ENCODE measurements around the gene SUV39H1.

- TF ChIP-seq, protein P1, sequence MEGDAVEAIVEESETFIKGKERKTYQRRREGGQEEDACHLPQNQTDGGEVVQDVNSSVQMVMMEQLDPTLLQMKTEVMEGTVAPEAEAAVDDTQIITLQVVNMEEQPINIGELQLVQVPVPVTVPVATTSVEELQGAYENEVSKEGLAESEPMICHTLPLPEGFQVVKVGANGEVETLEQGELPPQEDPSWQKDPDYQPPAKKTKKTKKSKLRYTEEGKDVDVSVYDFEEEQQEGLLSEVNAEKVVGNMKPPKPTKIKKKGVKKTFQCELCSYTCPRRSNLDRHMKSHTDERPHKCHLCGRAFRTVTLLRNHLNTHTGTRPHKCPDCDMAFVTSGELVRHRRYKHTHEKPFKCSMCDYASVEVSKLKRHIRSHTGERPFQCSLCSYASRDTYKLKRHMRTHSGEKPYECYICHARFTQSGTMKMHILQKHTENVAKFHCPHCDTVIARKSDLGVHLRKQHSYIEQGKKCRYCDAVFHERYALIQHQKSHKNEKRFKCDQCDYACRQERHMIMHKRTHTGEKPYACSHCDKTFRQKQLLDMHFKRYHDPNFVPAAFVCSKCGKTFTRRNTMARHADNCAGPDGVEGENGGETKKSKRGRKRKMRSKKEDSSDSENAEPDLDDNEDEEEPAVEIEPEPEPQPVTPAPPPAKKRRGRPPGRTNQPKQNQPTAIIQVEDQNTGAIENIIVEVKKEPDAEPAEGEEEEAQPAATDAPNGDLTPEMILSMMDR (IDR thresholded peaks at IDR 0.05; ENCODE audit: poor library complexity): no peak
- TF ChIP-seq EZH2phosphoT487 (IDR thresholded peaks at IDR 0.05; ENCODE audit: low read depth, severe bottlenecking, unreplicated experiment): no peak
Measured at GRCh38 chrX:48649102-48649501, 47.4 kb upstream of the SUV39H1 start.

Data from hepatocyte (in vitro differentiated cells).